Large intestine (tissue), 3 donors: ENCODE measurements around the gene CELA3B. TPM values are rescaled to one million over a fixed set of nuclear protein-coding genes. Genes with fewer than 3 reads are reported as not detected.
"Not testable (repeated sequence)": the region's sequence is repeated elsewhere in the genome, so short reads cannot be mapped to it uniquely, and the experiment has no call there.

Experiments
- DNase-seq, 2 donors: peaks; one replicate each; pipeline versions ENCODE4 v3.0.0 to v3.0.0-alpha.2; 2013
- H3K27ac ChIP-seq: one replicate; pipeline ENCODE4 v1.5.1; 2013; ENCODE audit warnings: low read length
- H3K27me3 ChIP-seq: 2 replicates; pipeline ENCODE4 v1.6.1; 2013; ENCODE audit warnings: low read length; ENCODE audit not compliant: control insufficient read depth, insufficient read depth
- H3K36me3 ChIP-seq: 2 replicates; pipeline ENCODE4 v1.6.1; 2013; ENCODE audit warnings: low read length; ENCODE audit not compliant: control insufficient read depth, insufficient read depth
- H3K4me1 ChIP-seq: one replicate; pipeline ENCODE4 v1.6.1; 2013; ENCODE audit warnings: low read length; ENCODE audit not compliant: control insufficient read depth, insufficient read depth
- H3K4me3 ChIP-seq: one replicate; pipeline ENCODE4 v1.5.1; 2013; ENCODE audit warnings: low read length
- H3K9me3 ChIP-seq: one replicate; pipeline ENCODE4 v1.6.1; 2013; ENCODE audit warnings: mild to moderate bottlenecking, low read depth, low read length, moderate library complexity; ENCODE audit not compliant: control insufficient read depth
- WGBS: methylation state at CpG from one replicate; pipeline ENCODE4 v1.1.5; 2013; ENCODE audit warnings: low lambda C conversion rate; ENCODE audit not compliant: insufficient coverage; 5-methylcytosine and 5-hydroxymethylcytosine counted together
- polyA plus RNA-seq: library from polyadenylated mRNA; unstranded; fragments of 120-200 nt; gene quantifications from one replicate; pipeline ENCODE4 v1.2.1, GENCODE V29; 2013

CELA3B gene
- polyA plus RNA-seq, 1 donor, result 0.21 TPM

GRCh38 chr1:22030057-22030456 is 53.2 kb downstream of the CELA3B start:
- no peak for DNase-seq
- Histone ChIP-seq H3K9me3 (no peaks in the 10 kb centered on the region), H3K4me1 (peaks cover 5% of the 10 kb centered on the region), H3K4me3 (no peak overlapping the region), H3K27me3 (no peaks in the 10 kb centered on the region), H3K27ac (no peak overlapping the region), H3K36me3 (no peaks in the 10 kb centered on the region)
- no CpG with 5 or more reads among the region's 4 CpGs for WGBS

GRCh38 chr1:22030473-22030872 is 53.7 kb downstream of the CELA3B start:
- no CpG with 5 or more reads among the region's 3 CpGs for WGBS
- no peak overlapping the region for H3K27ac ChIP-seq

GRCh38 chr1:22031214-22031962 is 54.6 kb downstream of the CELA3B start:
- H3K4me3 ChIP-seq, result no peak overlapping the region
- H3K27me3 ChIP-seq, result no peaks in the 10 kb centered on the region
- H3K36me3 ChIP-seq, result no peaks in the 10 kb centered on the region
- WGBS, result 80% methylated on average over 1 of the region's 8 CpGs
- peak overlapping the region; percentile 10 for H3K27ac ChIP-seq
- peaks cover 3% of the 10 kb centered on the region for H3K4me1 ChIP-seq
- DNase-seq, result peak in 1 of 2 donors; percentile 37
- no peaks in the 10 kb centered on the region for H3K9me3 ChIP-seq

More at GRCh38 chr1:22030473-22030872, 53.7 kb downstream of the CELA3B start:
- Histone ChIP-seq H3K9me3 (no peaks in the 10 kb centered on the region), H3K4me1 (peaks cover 5% of the 10 kb centered on the region), H3K27me3 (no peaks in the 10 kb centered on the region), H3K36me3 (no peaks in the 10 kb centered on the region), H3K4me3 (no peak overlapping the region)
- DNase-seq, result no peak

- not testable (repeated sequence) for H3K27ac ChIP-seq
Measured at GRCh38 chr1:22034834-22035233, 58.0 kb downstream of the CELA3B start.

GRCh38 chr1:22037520-22037919 is 60.7 kb downstream of the CELA3B start:
- Histone ChIP-seq H3K4me3 (no peak overlapping the region), H3K4me1 (peaks cover 8% of the 10 kb centered on the region), H3K9me3 (no peaks in the 10 kb centered on the region), H3K27me3 (no peaks in the 10 kb centered on the region), H3K27ac (no peak overlapping the region), H3K36me3 (no peaks in the 10 kb centered on the region)
- DNase-seq, result no peak
- WGBS, result no CpG with 5 or more reads among the region's 7 CpGs

More at GRCh38 chr1:22034834-22035233, 58.0 kb downstream of the CELA3B start:
- H3K9me3 ChIP-seq, H3K36me3 ChIP-seq, H3K4me3 ChIP-seq, H3K27me3 ChIP-seq, DNase-seq, H3K4me1 ChIP-seq: not testable (repeated sequence)
- WGBS, result no CpG with 5 or more reads among the region's 5 CpGs

GRCh38 chr1:22038036-22038435 is 61.2 kb downstream of the CELA3B start:
- no peak for DNase-seq
- Histone ChIP-seq H3K4me3 (no peak overlapping the region), H3K27ac (no peak overlapping the region), H3K27me3 (no peaks in the 10 kb centered on the region), H3K9me3 (no peaks in the 10 kb centered on the region), H3K36me3 (no peaks in the 10 kb centered on the region), H3K4me1 (peaks cover 12% of the 10 kb centered on the region)
- WGBS, result no CpG with 5 or more reads among the region's 5 CpGs

Other genes with a start within 250 kb of the CELA3B start
- 43.3 TPM for gene USP48, start 193.9 kb upstream of the CELA3B start, polyA plus RNA-seq
- gene LDLRAD2, start 164.8 kb upstream of the CELA3B start, polyA plus RNA-seq, result 2.5 TPM
- 70.4 TPM for gene HSPG2, start 39.7 kb upstream of the CELA3B start, polyA plus RNA-seq
- 0.25 TPM for gene CELA3A, start 24.6 kb downstream of the CELA3B start, polyA plus RNA-seq
- 262 TPM for gene CDC42, start 75.7 kb downstream of the CELA3B start, polyA plus RNA-seq
- gene WNT4, start 166.1 kb downstream of the CELA3B start, polyA plus RNA-seq, result 2.2 TPM